Fibroblast of lung (primary cell): ENCODE results near the gene B3GAT3.

ENCODE experiments used
- CTCF ChIP-seq, 2 donors: IDR thresholded peaks in 1 of 2; conservative IDR thresholded peaks in 1 of 2; 1 replicate in 1 of 2; 2 replicates in 1 of 2; pipeline ENCODE4 v1.5.1; 2011 to 2012; ENCODE audit warnings: low read length in 2 of 2, control low read depth in 1 of 2, inconsistent platforms in 1 of 2, low read depth in 1 of 2, mild to moderate bottlenecking in 1 of 2
- EZH2 ChIP-seq: IDR thresholded peaks from 2 replicates; pipeline ENCODE4 v1.5.1; 2012; ENCODE audit warnings: low read length, control low read depth, mild to moderate bottlenecking; ENCODE audit errors: missing control alignments

- no peak for TF ChIP-seq CTCF (conservative IDR thresholded peaks at IDR 0.05 in 1 of 2, IDR thresholded peaks at IDR 0.05 in 1 of 2; ENCODE audit: low read depth in 1 of 2, low read length in 2 of 2)
- no peak for TF ChIP-seq EZH2
Observed at GRCh38 chr11:62627713-62628112, 5.9 kb upstream of the B3GAT3 start.
